GM12873 (cell line): ENCODE results near the gene MRPS5.

Experiments
- CTCF ChIP-seq: IDR thresholded peaks from 2 replicates; pipeline ENCODE4 v1.5.1; 2012; ENCODE audit warnings: low read depth, mild to moderate bottlenecking, moderate library complexity, low read length, control low read depth; ENCODE audit not compliant: insufficient read depth; ENCODE audit errors: missing control alignments

The MRPS5 gene

GRCh38 chr2:95058989-95059641, 62.5 kb downstream of the MRPS5 start:
- TF ChIP-seq CTCF, result no peak

GRCh38 chr2:95058466-95058988, 63.1 kb downstream of the MRPS5 start:
- TF ChIP-seq CTCF, result no peak

GRCh38 chr2:95057535-95058370, 63.9 kb downstream of the MRPS5 start:
- no peak for TF ChIP-seq CTCF

- no peak for TF ChIP-seq CTCF
Measured at GRCh38 chr2:95056461-95057459, 64.8 kb downstream of the MRPS5 start.

- TF ChIP-seq CTCF, result no peak
Measured at GRCh38 chr2:95056044-95056443, 65.6 kb downstream of the MRPS5 start.

- TF ChIP-seq CTCF, result no peak
Measured at GRCh38 chr2:95055262-95055661, 66.3 kb downstream of the MRPS5 start.
